Coronary artery (tissue), 2 donors: ENCODE measurements around the gene LST1.
A peak's percentile ranks its signal among the peaks of the same experiment; 100 is the strongest.

Source experiments
- DNase-seq: peaks from one replicate; pipeline ENCODE4 v3.0.0-alpha.2; 2017; ENCODE audit warnings: low spot score
- H3K27ac ChIP-seq, 2 donors: fragments of 200-600 bp; sonication (generic); one replicate each; pipeline ENCODE4 v1.5.1; 2016 to 2019
- H3K4me3 ChIP-seq: fragments of 200-600 bp; sonication (generic); 2 replicates; pipeline ENCODE4 v1.5.1; 2016; ENCODE audit warnings: mild to moderate bottlenecking, moderate library complexity
- CTCF ChIP-seq: fragments of 200-600 bp; sonication (generic); IDR thresholded peaks from one replicate; pipeline ENCODE4 v1.5.1; 2019; ENCODE audit warnings: antibody characterized with exemption

Gene LST1

GRCh38 chr6:31556307-31556706 is 29.8 kb upstream of the LST1 start:
- no peak for DNase-seq
- Histone ChIP-seq H3K4me3 (no peak overlapping the region), H3K27ac (no peak overlapping the region)
- TF ChIP-seq CTCF, result no peak

- Histone ChIP-seq H3K27ac (peak overlapping the region in 1 of 2 donors; percentile 70), H3K4me3 (no peak overlapping the region)
- no peak for TF ChIP-seq CTCF
- no peak for DNase-seq
Measured at GRCh38 chr6:31557443-31558317, 28.4 kb upstream of the LST1 start.

DNA sequence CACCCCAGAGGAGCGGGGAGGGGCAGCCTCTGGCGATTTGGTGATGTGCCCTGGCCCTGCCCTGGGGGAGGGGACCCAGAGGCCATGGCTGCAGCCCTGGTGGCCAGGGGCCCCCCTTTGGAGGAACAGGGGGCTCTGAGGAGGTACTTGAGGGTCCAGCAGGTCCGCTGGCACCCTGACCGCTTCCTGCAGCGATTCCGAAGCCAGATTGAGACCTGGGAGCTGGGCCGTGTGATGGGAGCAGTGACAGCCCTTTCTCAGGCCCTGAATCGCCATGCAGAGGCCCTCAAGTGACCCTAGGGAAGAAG is 27.8 kb upstream of the LST1 start:
- peak overlapping the region in 1 of 2 donors; percentile 70 for H3K27ac ChIP-seq
- DNase-seq, result no peak
- TF ChIP-seq CTCF, result no peak
- no peak overlapping the region for H3K4me3 ChIP-seq

DNA sequence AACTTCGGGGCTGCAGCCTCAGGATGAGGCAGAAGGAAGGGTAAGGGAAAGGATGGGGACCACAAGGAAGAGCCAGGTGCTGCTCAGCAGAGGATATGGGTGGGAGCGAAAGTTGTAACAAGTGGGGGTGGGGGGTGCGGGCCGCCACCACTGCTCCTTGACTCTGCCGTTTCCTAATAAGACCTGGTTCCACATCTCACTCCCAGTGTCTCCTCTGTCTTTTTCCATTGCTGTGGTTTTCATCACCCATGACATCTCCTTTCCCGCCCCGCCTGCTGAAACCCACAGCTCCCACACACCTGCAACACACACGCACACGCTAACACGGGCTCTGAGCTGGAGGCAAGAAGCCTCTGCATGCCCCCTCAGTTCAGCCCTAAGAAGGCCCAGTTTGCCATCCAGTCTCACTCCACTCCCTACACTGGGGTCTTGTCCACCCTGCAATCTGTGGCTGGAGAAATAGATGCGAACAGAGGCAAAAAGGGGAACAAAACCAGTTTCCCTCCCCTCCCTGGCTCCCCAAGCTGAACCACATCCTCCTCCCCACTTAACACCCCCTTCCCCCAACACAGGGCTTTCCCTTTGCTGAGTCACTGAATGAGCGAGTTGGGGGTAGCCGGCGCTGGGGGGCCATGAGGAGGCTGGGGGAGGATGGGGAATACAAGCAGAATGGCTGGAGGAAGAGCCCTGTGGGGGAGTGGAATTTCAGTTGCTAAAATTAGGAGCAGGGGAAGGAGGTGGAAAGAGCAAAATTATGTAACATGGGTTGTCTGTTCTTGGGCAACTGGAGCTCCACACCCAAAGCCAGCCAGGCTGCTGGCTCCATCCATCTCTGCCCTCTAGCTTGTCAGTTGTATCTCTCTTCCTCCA is 27.2 kb upstream of the LST1 start:
- Histone ChIP-seq H3K4me3 (no peak overlapping the region), H3K27ac (peak overlapping the region in 1 of 2 donors; percentile 70)
- no peak for TF ChIP-seq CTCF
- no peak for DNase-seq

GRCh38 chr6:31559606-31559957 is 26.5 kb upstream of the LST1 start:
- Histone ChIP-seq H3K4me3 (no peak overlapping the region), H3K27ac (peak overlapping the region in 1 of 2 donors; percentile 70)
- no peak for DNase-seq
- TF ChIP-seq CTCF, result no peak

DNA sequence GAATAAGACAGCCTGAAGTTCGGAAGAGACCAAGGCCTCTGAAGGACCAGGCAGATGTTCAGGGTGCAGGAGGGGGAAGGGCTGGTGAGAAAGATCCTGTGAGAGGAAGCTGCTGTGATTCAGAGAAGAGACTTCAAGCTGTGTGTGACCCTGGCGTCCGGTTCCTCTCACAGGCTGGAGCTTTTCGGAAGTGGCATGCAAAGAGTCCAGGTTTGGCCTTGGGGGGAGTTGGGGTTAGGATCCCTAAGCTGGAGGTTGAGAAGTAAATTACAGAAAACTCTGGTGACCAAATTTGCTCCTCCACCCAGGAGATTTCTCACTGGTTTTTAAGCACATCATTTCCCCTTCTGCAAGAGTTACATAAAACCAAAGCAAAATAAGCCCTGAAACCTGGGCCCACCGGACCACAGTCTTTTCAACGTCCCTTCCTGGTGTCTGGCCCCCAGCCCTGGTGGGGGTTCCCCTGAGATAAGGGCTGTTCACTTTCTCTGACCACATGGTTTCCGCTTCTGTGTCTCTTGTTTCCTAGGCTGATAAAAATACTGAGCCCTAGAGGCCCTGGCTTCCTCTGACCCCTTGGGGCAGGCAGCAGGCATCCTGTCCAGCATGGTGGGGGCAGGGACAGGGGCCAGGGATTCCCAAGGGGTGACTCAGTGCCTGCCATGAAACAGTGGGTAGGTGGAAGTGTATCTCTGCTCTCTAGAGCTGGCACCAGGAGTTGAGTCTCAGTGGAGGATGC is 25.9 kb upstream of the LST1 start:
- Histone ChIP-seq H3K4me3 (no peak overlapping the region), H3K27ac (peak overlapping the region in 1 of 2 donors; percentile 70)
- DNase-seq, result no peak
- TF ChIP-seq CTCF, result no peak
